GM19240 (cell line): Measurements from ENCODE around the gene SYNE3.

ENCODE experiments used
- DNase-seq: peaks from one replicate; pipeline ENCODE4 v3.0.0; 2011; ENCODE audit warnings: low spot score; ENCODE audit not compliant: insufficient read length

Gene SYNE3

GRCh38 chr14:95477411-95478269, 38.8 kb downstream of the SYNE3 start:
- DNase-seq, result no peak

GRCh38 chr14:95476747-95477146, 39.7 kb downstream of the SYNE3 start:
- DNase-seq, result no peak

GRCh38 chr14:95475540-95476240, 40.8 kb downstream of the SYNE3 start:
- DNase-seq, result no peak

DNA sequence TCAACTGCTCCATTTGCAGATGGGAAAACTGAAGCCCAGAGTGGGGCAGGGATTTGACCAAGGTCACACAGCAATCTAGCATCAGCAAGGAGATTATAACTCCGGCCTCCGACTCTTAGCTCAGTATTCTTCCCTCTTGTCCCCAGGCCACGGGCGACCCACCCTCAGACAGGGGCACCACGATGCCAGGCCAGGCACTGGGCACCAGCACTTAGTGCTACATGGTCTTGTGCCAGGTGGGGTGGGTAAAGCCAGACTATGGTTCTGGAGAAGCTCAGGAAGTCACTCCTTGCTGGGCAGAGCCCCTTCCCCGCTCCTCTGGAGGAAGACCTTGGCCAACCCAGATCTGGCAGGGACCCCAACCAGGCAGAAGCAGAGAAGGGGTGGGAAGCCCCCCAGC, 41.5 kb downstream of the SYNE3 start:
- no peak for DNase-seq

GRCh38 chr14:95474486-95474885, 42.0 kb downstream of the SYNE3 start:
- DNase-seq, result no peak

DNA sequence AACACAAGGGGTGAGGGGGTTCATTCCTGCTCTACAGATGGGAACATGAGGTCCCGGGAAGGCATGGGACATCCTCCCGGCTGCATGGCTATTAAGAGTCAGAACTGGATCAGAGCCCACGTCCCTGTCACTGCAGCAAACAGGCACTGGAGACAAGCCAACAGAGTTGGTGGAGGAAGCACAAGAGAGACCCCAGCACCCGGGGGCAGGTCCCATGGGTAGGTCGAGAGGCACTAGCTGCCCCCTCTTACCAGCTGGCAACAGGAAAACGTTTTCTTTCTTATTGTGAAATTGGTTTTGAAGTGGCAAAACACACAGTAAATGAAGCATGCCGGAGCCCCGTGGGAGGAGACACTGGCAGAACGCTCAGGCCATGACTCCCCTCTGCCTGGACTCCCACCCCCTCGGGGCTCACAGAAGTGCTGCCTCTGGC, 43.6 kb downstream of the SYNE3 start:
- no peak for DNase-seq

DNA sequence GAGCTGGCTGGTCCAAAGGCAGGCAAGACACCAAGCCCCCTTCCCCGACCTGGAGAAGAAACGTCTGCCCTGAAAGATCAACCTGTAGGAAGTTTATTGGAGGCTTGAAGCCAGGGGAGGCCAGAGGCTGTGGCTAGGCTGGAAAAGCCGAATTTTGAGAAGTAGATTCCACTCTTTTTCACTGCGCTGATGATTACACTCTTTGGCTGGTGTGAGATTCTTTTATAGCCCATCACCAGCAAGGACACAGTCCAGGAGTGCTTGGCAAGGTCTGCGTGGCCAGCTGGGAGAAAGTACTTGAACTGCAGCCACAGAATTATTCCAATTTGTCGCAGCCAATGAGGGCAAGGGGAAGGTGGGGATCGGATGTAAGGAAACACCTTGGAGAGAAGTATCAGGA, 45.0 kb downstream of the SYNE3 start:
- no peak for DNase-seq

DNA sequence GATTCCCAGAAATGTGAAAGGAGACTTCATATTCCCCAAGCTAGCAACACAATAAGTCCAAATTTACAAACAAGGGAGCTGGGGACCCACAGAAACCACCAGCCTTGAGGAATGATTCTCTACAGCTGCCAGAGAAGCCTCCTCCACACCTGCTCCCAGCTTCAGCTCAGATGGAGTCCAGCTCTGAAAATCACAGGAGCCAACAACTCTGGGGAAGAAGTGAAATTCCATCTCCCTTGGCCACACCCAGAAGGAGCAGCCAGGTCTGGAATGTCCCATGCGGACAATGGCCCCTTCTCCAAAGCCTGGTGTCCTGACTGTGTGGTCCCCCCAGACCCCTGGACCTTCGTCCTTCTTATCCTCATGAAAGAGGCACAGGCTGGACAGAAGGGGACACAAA, 45.4 kb downstream of the SYNE3 start:
- no peak for DNase-seq

- DNase-seq, result no peak
These were observed 47.3 kb downstream of the SYNE3 start for GRCh38 chr14:95469134-95469481.

DNA sequence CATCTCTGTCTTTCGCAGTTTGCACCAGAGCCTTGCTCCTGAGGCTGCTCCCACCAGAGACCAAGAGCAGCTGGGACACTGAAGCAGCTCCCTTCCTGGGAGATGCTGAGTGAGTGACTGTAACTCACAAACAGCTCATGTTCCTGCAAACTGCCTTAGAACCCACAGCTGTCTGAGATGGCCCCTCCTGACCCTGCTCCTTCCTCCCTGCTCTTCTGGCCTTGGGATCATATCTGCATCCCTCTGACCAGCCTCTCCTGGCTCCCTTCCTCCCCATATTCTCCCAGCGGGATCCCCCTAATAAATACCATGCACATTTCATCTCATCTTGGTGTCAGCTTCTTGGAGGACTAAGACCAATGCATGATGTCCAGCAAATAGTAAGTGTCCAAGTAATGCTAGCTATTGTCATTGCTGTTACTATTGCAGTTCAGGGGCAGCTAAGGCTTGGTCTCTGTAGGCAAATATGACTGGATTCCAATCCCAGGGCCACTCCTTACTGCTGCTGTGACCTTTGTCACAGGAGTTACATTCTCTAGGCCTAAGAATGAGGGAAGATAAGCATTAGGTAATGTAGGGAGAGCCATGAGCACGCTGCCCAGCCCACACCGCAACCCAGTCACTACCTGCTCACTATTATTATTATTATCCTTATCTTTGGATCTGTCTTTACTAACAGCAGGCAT, 47.9 kb downstream of the SYNE3 start:
- DNase-seq, result no peak

GRCh38 chr14:95467657-95468056, 48.8 kb downstream of the SYNE3 start:
- DNase-seq, result no peak

GRCh38 chr14:95467232-95467631, 49.2 kb downstream of the SYNE3 start:
- DNase-seq, result no peak
